Measurements from ENCODE around the gene LOXL3.

Gene LOXL3, protein sequence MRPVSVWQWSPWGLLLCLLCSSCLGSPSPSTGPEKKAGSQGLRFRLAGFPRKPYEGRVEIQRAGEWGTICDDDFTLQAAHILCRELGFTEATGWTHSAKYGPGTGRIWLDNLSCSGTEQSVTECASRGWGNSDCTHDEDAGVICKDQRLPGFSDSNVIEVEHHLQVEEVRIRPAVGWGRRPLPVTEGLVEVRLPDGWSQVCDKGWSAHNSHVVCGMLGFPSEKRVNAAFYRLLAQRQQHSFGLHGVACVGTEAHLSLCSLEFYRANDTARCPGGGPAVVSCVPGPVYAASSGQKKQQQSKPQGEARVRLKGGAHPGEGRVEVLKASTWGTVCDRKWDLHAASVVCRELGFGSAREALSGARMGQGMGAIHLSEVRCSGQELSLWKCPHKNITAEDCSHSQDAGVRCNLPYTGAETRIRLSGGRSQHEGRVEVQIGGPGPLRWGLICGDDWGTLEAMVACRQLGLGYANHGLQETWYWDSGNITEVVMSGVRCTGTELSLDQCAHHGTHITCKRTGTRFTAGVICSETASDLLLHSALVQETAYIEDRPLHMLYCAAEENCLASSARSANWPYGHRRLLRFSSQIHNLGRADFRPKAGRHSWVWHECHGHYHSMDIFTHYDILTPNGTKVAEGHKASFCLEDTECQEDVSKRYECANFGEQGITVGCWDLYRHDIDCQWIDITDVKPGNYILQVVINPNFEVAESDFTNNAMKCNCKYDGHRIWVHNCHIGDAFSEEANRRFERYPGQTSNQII

DNA sequence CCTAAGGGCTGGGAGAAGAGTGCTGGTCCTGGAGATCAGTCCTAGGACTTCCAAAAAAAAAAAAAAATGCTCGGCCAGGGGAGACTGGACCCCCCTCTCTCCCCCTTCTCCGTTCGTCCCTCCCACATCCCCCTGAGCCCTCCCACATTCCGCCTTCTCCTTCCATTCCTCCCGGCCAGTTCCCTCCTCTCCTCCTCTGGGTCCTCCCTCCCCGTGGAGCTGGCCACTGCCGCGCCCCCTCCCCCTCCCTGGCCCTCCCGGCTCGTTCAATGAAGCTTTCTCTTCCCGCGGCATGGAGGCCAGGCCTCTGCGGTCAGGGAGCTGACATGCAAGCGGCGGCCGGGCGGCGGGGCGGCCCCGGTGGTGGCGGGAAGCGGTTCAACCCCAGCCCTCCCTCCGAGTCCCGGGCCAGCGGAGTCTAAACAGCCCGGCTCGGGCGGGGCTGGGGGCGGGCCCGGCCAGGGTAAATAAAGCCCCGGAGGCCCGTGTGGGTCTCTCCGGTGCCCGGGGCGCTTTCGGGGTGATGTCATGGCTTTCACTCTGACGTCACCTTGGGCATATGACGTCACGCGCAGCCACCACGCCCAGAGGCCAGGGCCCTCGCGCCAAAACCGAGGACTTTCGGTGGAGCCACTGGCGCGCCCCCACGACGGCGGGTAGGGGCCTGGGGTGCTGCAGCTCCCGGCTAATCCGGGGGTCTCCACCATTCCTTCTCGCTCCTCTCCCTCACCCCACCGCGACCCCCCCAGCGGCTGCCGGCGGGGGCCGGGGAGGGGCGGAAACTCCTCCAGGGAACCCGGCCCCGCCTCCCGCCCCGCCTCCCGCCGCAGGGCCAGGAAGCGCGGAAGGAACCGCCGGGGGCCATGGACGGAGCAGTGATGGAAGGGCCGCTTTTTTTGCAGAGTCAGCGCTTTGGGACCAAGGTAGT is at the start of gene LOXL3, which contains the start of gene DOK1:
Gene LOXL3 (minus strand): TSS at position 51 of the 928 bp plus-strand sequence. CDS start 1,308 bp downstream, outside the sequence.
Gene DOK1 (plus strand): TSS at position 829 of the 928 bp plus-strand sequence. CDS start 35 bp downstream, at position 864.
- peak; percentile 63 for DNase-seq

DNA sequence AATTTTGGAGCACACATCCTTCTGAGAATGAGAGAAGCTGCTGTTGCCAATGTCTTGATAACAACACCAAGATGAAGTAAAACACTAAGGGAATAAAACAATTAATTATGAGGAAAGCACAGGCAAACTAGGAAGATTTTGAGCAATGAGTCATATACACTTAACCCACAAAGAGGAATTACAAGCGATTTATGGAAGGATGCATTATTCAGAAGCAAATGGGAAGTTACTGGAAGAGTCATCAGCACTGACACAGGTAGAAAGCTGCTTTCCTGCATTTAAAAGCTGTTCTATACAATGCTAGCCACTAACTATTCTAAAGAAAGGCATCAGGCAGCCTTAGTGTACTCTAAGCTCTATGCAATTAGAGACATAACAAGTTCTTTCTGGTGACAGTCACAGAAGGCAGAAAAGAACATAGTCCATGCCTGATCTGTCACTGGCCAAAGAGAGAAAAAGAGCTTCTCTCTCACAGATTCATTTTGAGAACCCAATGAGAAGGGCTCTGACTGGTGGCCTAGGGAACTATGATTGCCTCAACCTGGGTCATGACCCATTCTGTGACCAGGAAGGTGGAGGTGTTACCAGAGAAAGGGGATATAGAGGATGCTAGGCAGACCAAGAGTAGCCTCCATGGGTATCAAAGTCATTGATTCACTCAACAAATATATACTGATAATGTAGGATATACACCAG is 49.0 kb upstream of the LOXL3 start:
- no peak for DNase-seq

DNA sequence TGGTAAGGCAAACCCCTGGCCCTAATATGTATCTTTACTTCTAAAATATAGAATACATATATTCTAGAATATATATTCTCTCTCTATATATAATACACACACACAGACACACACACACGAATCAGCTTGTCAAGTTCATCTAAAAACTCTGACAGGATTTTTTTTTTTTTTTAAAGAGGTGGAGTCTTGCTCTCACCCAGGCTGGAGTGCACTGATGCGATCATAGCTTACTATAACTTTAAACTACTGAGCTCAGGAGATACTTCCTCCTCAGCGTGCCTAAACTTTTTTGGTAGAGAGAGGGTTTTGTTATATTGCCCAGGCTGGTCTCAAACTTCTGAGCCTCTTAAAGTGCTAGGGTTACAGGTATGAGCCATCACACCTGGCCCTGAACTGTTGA is 45.9 kb upstream of the LOXL3 start:
- DNase-seq = no peak

DNA sequence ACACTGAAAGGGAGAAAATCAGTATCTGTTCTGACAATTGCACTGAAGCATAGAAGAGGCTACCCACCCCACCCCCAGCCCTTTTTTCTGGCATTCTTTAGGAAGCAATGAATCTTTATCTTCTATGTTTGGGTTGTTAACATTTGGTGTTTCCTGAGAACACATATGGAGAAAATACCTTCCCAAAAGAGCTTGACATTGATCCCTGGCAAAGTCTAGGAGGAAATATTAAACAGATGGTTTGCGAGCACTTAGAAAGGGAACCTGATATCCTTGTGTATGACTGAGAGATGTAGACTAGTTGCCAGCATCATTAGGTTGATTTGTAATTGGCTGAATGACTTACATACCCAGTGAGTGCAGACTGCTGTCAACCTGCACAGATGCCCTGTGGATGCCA is 43.7 kb upstream of the LOXL3 start:
- no peak for DNase-seq

DNA sequence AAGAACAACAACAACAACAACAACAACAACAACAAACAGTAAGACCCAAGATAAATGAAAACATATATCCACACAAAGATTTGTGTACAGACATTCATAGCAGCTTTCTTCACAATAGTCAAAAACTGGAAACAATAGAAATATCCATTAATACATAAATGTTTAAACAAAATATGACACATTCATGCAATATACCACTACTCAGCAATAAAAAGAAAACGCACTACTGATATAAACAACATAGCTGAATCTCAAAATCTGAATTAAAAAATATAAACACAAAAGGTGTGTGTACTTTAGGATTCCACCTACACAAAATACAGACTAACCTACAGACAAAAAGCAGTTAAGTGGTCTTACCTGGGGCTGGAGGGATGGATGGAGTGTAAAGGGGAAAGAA is 42.8 kb upstream of the LOXL3 start:
- DNase-seq = no peak

DNA sequence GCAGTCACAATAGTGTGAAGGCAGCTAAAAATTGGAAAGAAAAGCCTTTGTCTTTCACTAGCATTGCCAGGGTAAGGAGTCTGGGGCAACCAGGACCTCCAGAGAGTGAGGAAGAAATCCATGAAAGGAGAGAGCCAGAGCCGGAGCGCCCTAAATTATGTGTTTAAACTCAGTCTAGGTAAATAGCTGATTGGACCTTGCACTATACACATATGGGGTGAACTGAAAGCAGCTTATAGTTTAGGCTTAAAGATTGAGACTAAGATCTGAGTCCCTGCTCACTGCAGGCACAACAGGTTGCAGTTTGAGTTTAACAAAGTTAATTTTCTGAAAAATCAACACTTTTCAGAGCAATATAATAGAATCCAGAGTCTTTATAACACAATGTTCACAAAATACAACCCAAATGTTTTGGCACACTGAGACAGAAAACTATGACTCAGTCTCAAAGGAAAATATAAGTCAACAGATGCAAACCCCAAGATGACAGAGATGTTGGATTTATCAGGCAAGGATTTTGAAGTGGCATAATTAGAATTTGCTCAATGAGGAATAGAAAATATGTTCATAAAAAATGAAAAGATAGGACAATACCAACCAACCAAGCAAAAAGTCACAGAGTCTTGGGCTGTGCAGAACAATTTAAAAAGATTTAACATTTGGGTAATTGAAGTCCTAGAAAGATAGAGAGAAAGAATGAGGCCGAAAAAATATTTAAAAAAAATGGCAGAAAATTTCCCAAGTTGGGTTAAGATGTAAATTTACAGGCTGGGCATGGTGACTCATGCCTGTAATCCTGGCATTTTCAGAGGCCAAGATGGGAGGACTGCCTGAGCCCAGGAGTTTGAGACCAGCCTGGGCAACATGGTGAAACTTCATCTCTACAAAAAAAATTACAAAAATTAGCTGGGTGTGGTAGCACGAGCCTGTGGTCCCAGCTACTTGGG is 40.4 kb upstream of the LOXL3 start:
- no peak for DNase-seq

DNA sequence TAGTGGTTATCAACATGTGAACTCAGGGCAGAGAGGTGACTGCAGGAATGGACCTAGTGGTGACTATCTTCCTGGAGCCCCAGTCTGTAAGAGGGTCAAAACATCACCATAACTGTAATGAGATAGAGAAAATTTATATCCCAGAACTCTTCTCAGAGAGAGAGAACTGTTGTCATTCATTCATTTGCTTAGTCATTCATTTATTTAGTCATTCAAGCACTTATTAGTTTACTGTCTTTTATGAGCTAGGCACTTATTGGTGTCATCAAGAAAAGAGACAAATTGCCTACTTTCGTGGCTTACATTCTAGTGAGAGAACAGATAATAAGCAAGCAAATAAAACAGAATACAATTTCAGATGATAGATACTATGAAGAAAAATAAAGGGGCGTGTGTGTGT is 34.9 kb upstream of the LOXL3 start:
- DNase-seq = no peak

DNA sequence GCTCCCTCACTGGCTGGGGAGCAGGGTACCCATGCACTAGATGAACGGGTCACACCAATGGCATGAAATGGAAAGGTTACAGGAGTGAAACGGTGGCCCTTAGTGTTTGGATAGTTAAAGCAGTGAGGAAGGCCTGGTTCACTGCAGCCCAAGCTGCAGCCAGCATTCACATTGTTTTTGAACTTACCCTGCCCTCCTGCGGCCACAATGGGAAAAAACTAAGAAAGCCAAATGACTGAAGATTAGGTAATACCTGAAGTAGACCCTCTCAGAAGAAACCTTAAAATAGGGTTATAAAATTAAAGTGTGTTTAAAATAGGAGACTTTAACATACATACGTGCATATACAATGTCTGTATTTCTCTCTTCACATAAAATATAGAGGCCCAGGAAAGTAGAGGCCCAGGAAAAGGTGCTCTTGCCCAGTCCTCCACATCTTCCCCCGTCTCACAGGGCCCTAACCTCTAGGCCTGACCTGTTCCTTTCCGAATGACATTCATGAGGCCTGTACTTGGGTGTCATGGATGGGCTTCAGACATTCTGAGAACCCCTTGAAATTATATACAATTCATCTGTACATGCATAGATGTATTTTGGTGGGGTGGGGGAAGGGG is 34.0 kb upstream of the LOXL3 start:
- peak; percentile 38 for DNase-seq

DNA sequence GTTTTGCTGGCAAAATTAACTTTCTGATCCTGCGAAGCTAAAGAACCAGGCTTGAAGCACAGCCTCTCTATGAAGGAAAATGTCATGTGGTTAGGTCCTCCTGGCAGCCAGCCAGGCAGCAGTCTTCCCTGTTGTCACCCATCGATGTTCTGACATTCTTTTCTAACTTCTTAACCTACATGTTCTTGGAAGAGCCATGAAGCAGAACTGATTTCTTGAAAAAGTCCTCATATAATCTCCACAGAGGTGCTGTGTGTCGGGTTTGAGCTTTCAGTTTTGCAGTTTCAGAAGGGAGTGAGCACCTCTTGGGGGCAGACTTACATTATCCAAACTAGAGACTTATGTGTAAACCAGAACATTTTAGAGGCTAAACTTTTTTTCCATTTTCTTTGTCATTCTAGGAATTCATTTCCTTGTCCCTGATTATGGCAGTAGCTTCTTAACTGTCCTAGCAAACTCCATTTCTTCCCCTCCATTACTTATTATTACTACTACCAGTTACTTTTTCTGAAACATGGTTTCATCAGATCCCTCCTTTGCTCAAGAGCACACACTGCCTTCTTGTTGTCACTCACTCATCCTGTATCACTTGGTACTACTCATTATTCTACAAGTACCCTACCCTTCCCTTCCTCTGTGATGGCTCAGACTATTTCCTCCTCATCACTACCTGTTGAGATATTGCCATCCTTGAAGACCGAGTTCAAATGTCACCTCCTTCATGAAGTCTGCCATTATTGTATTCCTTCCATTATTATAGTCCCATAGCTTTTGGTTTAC is 31.9 kb upstream of the LOXL3 start:
- DNase-seq = no peak

DNA sequence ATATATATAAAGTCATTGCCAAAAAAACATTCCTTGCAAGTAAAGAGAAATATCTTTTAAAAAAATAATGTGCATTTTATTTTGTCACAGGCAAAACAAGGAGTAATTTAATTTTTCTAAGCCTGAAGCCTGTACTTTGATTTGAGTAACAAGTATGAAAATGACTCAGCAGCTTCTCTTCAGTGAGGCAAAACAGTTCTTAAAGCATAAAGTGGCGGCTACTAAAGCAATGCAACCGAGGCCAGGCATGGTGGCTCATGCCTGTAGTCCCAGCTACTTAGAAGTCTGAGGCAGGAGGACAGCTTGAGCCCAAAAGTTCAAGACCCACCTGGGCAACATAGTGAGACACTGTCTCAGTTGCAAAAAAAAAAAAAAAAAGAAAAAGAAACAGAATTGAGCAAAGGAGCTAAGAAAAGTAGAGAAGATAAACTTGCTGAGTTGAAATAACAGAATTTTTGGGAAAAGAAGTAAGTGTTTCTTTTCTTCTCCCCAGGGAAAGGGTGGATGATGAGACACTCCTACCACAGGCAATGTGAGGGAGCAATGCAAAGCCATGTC is 30.4 kb upstream of the LOXL3 start:
- DNase-seq = no peak

DNA sequence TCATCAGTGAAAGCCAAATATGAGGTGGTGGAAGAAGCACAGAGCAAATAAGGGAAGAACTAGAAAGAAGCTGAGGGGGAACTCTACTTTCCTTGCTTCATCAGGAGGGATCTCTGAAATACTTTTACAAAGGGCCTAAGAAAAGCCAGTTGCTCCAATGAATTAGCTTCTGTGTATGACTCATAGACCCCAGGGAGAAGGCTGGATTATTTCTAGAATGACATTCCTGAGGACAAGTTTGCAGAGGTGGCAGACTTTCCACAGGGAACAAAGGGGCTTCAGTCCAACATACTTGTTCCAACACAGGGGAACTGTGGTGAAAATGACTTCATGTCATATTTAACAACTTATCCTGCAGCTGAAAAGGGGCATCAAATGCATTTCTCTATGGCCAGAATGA is 29.8 kb upstream of the LOXL3 start:
- no peak for DNase-seq

DNA sequence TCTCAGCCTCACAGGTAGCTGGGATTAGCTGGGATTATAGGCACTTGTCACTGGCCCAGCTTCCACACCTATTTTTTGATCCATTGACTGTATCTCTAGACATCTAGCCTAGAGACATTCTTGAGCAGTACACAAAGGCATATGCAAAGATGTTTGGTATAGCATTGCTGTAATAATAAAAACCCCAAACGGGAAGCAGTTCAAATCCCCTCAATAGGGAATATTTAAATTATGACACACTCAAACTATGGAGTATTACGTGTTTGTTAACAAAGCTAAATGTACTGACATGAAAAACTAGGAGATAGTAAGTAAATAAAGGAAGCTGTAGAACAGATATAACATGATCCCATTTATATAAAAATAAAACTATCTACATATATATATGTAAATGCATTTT is 28.4 kb upstream of the LOXL3 start:
- DNase-seq = no peak

DNA sequence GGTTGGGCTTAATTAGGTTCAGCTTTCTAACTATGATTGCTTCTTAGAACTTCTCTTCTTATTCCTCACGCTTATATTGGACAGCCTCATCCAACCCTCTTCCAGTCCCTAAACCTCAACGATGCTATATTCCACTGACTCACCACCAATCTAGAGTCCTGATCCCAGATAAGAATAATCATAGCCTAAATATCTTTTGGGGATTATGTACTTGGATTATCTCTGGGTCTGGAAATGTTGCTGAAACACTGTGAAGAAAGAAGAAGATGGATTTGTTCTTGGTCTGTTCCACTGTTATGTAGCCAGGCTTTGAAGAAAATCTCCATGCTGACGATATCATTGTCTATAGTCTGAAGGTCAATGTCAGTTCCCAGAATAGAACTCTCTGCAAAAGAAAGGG is 27.7 kb upstream of the LOXL3 start:
- DNase-seq = no peak

DNA sequence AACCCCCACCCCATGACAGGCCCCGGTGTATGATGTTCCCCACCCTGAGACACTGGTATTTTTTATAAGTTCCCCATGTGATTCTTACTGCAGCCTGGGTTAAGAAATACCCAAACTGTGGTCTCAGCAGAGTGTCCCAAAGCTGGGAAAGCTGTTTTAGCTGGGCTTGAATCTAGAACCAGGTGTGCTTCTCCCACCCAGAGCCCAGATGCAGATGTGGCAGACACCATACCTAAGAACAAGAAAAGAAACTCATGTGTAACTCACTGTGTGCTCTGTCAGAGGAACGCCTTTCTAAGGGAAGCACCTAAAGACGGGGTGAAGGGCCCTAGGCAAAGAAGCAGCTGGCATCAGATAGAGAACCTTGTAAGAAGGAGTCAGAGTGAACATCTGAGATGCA is 24.7 kb upstream of the LOXL3 start:
- DNase-seq = no peak

DNA sequence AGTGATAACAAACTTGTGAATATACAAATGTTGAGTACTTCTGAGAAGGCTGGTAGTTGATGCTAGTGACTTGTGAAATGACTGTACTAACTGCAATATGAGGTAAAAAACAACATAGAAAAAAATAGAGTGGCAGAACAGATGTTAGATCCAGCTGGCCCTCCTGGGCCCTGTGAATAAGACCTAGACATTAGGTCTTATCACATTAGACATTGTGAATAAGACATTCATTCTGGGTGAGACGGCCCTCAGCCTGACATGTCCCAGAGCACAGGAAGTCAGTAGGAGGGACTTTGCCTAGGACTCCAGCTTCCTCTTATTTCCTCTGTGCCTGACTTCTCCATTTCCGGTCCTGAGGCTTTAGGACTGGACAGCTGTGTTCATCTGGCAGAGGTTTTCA is 23.7 kb upstream of the LOXL3 start:
- no peak for DNase-seq

DNA sequence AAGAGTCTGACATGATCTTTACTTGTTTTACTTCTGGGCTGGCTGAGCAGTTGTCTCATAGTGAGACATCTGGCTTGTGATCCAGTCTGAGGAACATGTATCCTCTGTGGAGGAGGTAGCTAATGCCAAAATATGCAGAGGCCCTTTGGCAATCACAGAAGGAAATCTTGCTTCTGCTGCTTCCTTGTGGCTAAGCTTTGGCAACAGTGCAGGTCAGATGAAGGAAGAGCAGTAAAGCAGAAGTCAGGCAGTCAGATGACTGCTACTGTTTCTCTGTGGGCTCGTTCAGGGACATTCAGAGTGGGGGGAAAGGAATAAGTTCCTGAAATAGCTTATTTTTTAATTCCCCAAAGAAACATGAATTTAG is 23.1 kb upstream of the LOXL3 start:
- DNase-seq = no peak

DNA sequence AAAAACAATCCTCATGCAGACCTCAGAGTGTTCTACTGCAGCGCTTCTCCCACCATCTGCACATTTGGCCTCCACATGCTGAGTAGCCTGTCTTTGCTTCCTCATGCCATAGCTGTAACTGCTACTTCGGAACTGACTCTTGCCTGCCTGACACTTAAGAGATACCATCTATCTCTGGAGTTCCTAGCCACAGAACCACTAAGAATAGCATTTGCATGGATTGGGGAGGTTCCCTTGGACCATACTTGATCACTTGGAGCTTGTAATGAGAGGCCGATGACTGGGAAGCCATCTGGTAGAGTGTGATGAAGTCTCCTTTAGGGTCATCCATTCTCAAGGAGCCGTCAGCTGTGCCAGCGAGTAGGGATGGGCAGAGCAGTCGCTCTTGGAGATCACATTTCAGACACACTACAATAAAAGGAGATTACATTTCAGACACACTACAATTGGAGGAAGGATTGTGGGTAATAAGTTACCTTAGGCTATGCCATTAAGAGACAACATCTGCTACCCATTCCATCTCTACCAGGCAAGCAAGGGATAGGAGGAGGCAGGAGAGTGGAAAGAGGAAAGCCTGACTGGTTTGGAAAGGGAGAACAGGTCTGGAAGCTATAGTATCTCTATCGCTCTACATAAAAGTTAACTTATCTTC is 22.6 kb upstream of the LOXL3 start:
- DNase-seq = no peak

DNA sequence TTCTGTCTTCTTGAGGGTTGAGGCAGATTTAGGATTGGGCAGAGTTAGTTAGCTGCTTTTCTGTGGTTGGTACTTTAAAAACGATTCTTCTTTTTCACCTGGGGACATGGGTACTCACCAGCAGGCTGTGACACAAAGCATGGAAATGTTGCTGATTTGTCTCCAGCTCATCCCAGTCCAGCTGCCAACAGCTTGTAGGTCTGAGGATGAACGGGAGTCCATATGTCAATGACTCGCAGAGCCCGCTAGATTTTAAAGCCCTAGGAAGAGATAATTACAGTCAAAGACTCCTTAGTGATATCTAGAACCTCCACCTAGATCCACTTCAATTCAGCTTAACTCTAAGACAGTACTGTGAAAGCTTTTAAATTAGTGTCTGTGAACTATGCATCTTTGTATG is 21.6 kb upstream of the LOXL3 start:
- DNase-seq = no peak

All from COR-L47 (cell line).